Measurements from ENCODE around the gene TRIM66. TPM values are rescaled to one million over a fixed set of nuclear protein-coding genes. Genes with fewer than 3 reads are reported as not detected.

Gene TRIM66
- total and polyA plus RNA-seq, 2 donors (not counting 3 experiments of a cell fraction or from before 2014, with no cell fraction given) = 5.5 to 11.7 TPM

- dilution Hi-C loops (cut with MboI; ENCODE audit: extremely low pct_ligation_motif_present, low sequenced_read_pairs) = no loop called here
Observed at GRCh38 chr11:8705146-8705545, 22.7 kb upstream of the TRIM66 start.

More at GRCh38 chr11:8705146-8705545, 22.7 kb upstream of the TRIM66 start:
- H3K9me1 ChIP-seq (replicated peaks; ENCODE audit: control insufficient read depth, extremely low read depth, insufficient read depth, low read length) = no peaks in the 10 kb centered on the region
- no peaks in the 10 kb centered on the region for H3K9me3 ChIP-seq (replicated peaks; ENCODE audit: control insufficient read depth, insufficient read depth, low read length)
- H3K27me3 ChIP-seq (ENCODE audit: control insufficient read depth in 2 of 2, insufficient read depth in 2 of 2, low read length in 2 of 2) = no peaks in the 10 kb centered on the region
- H3K4me1 ChIP-seq (ENCODE audit: control insufficient read depth, extremely low read depth, insufficient read depth, low read length) = peaks cover 3% of the 10 kb centered on the region
- intact Hi-C loops (cut with micrococcal nuclease) = no loop called here
- FAIRE-seq (no peak), DNase-seq (ENCODE audit: low read depth, low spot score) (no peak)
- H3K9ac ChIP-seq (replicated peaks; ENCODE audit: extremely low read depth, insufficient read depth, low read length) = no peak overlapping the region
- ChIA-PET POLR2A (no interaction called here), CTCF (no interaction called here)
- no peaks in the 10 kb centered on the region for H3K36me3 ChIP-seq (ENCODE audit: control insufficient read depth in 2 of 2, extremely low read depth in 1 of 2, insufficient read depth in 2 of 2, low read length in 2 of 2)
- no TSS peak for BruUV-seq (replicated peaks)
- H3K4me3 ChIP-seq (replicated peaks in 1 of 3; ENCODE audit: insufficient read depth in 1 of 3, low read depth in 1 of 3, low read length in 3 of 3) = no peak overlapping the region
- H4K20me1 ChIP-seq (replicated peaks; ENCODE audit: control insufficient read depth, extremely low read depth, insufficient read depth, low read length) = no peaks in the 10 kb centered on the region
- H3K27ac ChIP-seq (ENCODE audit: insufficient read depth, low read depth, low read length) = no peak overlapping the region
- TF ChIP-seq CTCF (IDR thresholded peaks at IDR 0.05; ENCODE audit: extremely low read depth in 1 of 2, insufficient read depth in 1 of 2, low read depth in 1 of 2, low read length in 2 of 2) (no peak), MYC (IDR thresholded peaks at IDR 0.05; ENCODE audit: low read depth, low read length) (no peak), EZH2 (IDR thresholded peaks at IDR 0.05; ENCODE audit: borderline replicate concordance, low read depth, low read length, severe bottlenecking) (no peak), FOS (IDR thresholded peaks at IDR 0.05; ENCODE audit: borderline replicate concordance, insufficient read depth, low read length) (no peak), GATA2 (IDR thresholded peaks at IDR 0.05; ENCODE audit: insufficient read depth, insufficient read length, low read depth, low read length) (no peak), POLR2A (IDR thresholded peaks at IDR 0.05; ENCODE audit: low read depth, low read length) (no peak), MAX (IDR thresholded peaks at IDR 0.05; ENCODE audit: insufficient read depth, insufficient read length) (no peak), JUN (IDR thresholded peaks at IDR 0.05; ENCODE audit: borderline replicate concordance, insufficient read depth, insufficient read length, low read depth) (no peak), POLR2AphosphoS5 (IDR thresholded peaks at IDR 0.05; ENCODE audit: insufficient read depth, low read depth, low read length) (no peak)
- H3K4me2 ChIP-seq (ENCODE audit: insufficient read depth, low read length) = no peak overlapping the region
- H3K79me2 ChIP-seq (ENCODE audit: control insufficient read depth, insufficient read depth, low read length) = no peaks in the 10 kb centered on the region
- H2AFZ ChIP-seq (ENCODE audit: low read depth, low read length) = no peak overlapping the region

Data from endothelial cell of umbilical vein (primary cell).